DMS153 treated with DMSO at 0.1 percent for 48 hours (cell line): Measurements from ENCODE around the gene CIAPIN1.
"Not testable (repeated sequence)": the region's sequence is repeated elsewhere in the genome, so short reads cannot be mapped to it uniquely, and the experiment has no call there.

Experiments used
- DNase-seq: peaks from one replicate; lab custom pipeline; 2025; ENCODE audit not compliant: unreplicated experiment; lab: John Stamatoyannopoulos, UW

CIAPIN1 gene

DNA sequence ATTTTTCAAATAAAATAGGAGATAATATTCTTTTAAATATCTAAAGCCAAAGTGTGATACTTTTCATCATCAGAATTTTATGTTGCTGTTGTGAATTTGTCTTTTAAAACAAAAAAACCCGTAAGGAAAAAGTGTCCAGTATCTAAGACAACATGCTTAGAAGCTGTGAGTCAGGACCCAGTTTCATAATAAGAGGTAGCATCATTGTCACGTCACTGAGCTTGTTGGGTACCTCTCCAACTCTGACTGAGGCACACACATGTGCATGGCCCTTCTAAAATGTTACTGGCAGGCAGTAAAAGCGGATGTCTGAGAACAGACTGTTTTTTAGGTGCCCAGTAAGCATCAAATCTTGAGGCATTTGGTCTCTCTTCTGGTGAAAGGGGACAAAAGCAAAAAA is 2.5 kb downstream of the CIAPIN1 start:
- DNase-seq = no peak

DNA sequence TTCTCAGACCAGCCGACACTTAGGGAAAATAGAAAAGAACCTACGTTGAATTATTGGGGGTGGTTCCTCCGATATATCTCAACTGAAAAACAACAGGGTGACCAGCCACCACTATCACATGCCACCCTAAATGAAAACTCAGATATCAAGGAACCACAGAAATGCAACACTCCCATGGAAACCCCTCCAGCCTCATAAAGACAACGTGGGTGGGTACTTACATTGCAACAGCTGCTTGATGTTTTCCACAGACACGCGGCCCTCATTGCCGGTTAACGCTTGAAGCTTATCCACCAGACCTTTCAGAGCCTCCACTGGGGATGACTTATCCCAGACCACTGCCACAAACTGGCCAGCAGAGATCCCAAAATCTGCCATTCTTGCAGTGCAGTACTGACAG is 6.6 kb downstream of the CIAPIN1 start:
- not testable (repeated sequence) for DNase-seq

DNA sequence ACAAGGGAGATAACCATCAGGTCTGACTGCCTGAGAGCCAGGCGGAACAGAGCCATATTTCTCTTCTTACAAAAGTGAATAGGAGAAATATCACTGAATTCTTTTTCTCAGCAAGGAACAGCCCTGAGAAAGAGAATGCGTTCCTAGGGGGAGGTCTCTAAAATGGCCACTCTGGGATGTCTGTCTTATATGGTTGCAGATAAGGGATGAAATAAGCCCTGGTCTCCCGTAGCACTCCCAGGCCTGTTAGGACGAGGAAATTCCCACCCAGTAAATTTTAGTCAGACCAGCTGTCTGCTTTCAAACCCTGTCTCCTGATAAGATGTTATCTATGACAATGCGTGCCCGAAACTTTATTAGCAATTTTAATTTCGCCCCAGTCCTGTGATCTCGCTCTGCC is 7.2 kb downstream of the CIAPIN1 start:
- not testable (repeated sequence) for DNase-seq

DNA sequence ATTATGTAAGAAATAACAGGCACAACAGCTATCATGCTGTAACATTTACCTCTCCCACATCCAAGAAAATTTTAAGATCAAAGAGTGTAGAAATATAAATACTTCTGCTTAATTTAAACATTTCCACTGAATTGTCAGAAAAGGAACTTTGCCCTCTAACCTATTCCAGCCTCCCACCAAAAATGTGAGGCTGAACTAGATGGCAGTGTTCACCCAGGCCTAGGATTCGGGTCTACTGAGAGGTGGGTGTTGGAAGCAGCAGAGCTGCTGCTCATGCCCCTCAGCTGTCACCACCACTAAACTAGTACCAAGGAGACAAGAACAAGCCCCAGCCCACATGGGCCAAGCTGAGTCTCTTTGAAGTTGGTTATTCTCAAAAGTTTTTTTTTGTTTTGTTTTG is 11.3 kb downstream of the CIAPIN1 start:
- DNase-seq = no peak

DNA sequence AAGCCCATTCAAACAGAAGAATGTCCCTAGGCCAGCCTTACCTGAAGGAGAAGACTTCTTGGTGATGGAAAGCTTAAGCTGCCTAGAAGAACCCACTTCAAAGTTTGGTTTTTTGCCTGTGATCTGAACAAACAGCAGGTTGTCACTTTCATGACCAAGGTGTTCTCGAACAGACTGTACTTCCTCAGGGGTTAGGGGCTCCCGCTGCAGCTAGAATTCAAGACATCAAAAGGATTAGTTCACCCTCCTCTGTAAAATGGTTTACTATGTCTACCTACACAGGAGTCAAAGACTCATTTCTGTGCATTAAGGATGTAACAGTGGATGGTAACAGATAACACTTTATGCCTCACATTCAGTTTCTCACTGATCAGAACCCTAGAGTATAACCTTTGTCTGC is 13.2 kb downstream of the CIAPIN1 start:
- DNase-seq = no peak

DNA sequence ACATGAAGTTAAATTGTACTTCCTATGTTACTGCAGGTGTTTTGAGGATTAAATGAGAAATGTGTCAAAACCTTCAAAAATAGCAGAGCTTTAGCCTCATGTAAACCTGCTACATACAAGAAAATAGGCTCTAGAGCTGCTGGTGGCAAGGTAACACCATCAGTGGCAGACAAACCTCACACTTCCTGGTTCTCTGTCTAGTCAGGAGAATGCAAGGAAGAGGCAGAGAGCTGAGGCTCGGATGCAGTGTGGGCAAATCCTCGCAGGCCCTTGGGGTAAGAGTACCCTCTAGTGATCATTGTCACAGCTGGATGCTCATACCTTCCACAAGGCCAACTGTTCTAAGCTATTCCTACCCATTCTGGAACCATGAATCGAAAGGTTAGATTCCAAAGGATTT is 14.2 kb downstream of the CIAPIN1 start:
- no peak for DNase-seq

DNA sequence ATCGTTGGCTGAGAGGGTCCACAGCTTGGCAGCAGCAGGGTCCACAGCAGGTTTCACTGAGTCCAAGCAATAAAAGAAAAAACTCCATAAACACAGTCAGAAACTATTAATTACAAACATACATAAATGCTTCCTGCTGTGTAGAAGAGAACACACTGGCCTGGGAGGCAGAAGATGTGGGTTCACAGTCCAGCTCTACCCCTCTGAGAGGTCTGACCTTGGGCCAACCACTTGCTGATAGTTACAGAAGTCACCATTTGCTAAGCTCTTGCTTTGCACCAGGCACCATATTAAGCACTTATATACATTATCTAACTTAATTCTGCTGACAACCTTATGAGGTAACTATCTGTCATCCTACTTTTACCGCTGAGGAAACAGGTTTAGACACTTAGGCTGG is 14.7 kb downstream of the CIAPIN1 start:
- no peak for DNase-seq

DNA sequence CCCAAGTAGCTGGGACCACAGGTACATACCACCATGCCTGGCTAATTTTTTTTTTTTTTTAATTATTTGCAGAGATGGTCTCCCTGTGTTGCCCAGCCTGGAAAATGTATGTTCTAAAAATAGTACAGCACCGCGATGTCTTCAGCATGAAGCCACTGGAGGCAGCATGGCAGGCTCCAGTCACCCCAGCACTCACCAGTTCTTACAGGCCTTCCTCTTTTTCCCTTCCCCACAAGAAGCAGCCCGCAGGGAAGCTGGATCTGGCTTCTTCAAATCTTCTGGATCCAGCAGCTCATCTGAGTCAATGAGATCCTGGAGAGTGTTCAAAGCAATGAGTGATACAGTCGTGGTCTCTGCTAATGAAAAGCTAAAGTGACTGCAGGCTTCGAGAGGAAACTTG is 16.2 kb downstream of the CIAPIN1 start:
- DNase-seq = no peak

DNA sequence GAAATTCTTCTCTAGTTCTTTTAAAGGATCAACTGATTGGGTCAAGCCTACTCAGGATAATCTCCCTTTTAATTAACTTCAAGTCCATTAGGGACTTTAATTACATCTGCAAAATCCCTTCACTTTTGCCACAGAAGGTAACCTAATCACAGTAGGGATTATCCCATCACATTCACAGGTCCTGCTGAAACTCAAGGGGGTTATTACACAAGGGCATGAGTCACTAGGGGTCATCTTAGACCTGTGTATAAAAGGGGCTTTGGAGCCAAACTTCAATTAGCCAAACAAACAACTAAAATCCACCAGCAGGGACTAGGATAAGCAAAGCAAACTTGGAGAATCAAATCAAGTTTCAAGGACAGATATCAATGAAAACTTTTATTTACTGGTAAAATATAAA is 19.4 kb downstream of the CIAPIN1 start:
- no peak for DNase-seq

DNA sequence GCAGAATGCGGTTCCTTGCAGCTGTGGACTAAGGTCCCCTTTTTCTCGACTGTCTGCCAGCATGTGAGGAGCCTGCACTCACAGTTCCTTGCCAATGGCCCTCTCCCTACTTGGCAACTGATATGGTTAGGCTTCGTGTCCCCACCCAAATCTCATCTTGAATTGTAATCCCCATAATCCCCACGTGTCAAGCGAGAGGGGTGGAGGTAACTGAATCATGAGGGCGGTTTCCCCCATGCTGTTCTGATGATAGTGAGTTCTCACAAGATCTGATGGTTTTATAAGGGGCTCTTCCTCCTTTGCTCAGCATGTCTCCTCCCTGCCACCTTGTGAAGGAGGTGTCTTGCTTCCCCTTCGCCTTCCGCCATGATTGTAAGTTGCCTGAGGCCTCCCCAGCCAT is 19.9 kb downstream of the CIAPIN1 start:
- no peak for DNase-seq

DNA sequence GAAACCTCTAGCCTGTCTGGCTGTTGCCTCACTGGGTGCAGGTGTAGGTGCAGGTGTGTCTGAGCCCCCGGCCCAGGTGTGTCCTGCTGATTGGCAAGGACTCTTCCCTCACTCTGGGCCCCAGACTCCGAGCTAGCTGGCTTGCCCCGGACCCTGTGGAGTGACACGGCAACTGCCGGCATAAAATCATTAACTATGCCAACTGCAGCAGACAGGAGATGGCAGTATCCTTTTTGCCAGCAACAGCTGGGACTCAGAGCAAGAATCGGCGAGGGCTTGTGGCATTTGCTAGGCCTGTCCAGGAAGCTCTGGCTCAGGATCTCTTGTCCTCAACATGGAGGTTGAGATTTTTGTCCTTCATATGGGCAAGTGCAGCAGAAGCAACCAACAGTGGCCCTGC is 20.8 kb downstream of the CIAPIN1 start:
- DNase-seq = no peak

DNA sequence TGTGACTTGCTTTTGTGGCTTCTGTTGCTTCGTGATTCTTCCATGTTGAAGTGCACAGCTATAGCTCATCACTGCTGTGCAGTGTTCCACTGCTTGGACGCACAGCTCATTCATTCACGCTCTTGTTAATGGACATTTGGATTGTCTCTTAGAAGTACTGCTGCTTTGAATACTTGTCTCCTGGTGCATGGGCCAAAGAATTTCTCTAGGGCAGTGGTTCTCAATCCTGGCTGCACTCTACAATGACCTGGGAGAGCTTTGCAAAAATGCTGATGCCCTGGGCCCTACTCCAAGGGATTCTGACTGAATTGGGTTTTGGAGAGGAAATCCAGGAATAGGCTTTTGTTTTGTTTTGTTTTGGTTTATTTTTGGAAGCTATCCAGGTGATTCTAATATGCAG is 22.6 kb downstream of the CIAPIN1 start:
- DNase-seq = no peak

DNA sequence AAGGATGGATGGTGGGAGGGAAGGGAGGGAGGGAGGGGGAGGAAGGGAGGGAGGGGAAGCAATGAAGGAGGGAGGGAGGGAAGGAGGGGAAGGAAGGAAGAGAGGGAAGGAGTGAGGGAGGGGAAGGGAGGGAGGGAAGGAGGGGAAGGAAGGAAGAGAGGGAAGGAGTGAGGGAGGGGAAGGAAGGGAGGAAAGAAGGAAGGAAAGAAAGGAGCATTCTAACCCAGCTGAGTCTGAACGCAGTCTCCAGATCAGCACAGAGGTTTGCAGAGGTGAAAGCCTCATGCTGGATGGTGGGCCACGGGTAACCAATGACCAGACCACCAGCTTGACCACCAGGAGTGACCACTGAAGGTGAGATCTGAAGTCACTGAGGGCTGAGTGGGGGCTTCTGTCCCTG is 24.0 kb downstream of the CIAPIN1 start:
- DNase-seq = no peak

DNA sequence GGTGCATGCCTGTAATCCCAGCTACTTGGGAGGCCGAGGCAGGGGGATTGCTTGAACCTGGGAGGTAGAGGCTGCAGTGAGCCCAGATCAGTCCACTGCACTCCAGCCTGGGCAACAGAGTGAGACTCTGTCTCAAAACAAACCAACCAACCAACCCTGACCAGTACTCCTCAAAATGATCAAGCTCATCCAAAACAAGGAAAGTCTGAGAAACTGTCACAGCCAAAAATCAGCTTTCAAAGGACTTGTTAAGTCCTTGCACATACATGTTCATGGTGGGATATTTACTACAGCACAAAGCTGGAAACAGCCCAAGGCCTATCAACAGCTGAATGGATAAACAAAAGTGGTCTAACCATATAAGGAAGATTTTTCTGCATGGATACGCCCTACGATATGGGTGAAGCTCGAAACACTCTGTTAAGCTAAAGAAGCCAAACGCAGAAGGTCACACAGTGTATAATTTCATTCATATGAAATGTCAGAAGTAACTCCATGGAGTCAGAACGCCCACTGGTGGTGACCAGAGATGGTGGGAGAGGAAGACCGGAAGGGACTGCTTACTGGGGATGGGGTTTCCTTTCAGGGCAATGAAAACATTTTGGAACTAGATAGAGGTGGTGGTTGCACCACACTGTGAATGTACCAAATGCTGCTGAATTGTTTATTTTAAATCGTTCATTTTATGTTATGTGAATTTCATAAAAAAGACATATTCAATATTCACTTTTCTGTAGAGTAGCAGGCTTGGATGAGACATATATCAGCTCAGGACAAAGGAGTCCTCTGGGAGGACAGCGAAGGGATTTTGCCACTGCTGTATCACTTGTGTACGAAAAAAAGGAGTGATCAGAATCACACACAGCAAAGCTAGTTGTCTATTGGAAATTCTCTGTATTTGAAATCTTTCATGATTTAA is 24.9 kb downstream of the CIAPIN1 start:
- DNase-seq = no peak

DNA sequence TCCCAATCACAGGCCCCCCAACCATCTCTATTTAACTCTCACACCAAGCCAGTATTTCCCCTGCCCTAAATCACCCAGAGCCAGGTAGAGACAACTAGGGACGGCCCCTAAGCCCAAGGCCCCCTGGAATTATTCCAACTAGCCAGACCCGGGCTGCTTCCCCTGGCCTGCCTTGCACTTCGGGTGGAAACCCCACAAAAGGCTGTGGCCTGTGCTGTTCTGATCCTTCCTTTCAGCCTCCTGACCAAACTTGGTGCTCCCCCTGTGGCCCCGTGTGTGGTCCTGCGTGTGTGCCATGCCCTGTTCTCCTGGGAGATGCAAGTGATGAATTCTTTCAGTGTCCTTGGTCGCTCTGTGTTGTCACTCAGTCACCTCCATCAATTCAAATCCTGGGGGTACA is 27.7 kb downstream of the CIAPIN1 start:
- DNase-seq = no peak

DNA sequence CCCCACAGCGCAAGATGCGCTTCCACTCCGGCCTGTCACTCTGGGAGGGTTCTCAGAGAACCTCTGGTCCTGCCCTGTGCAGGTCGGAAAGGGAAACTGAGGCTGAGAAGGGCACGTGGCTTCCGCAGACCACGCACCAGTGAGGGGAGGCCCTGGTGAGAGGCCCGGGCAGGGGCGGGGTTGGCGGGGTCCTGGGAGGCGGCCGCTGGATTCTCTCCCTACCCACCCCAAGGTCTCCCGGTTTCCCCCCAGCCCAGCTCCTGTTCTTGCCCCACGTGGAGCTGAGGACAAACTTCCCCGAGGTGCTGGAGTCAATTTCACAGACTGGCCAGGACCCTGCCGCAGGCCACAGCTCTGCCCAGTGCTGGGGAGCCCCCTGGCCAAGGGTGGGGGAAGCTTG is 31.1 kb downstream of the CIAPIN1 start:
- DNase-seq = no peak

DNA sequence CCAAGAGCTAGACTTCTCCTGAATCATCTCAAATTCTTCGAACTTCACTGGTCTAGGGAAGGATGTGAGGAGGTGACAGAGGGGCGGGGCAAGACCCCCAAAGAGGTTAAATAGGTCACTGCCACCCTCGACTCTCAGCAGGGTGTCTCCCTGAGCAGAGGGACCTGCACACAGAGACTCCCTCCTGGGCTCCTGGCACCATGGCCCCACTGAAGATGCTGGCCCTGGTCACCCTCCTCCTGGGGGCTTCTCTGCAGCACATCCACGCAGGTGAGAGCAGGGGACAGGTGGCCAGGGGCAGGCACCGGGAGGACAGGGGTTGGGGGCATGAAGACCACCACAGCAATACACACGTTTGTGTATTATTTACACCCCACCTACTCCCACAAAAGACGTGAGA is 33.5 kb downstream of the CIAPIN1 start:
- no peak for DNase-seq

DNA sequence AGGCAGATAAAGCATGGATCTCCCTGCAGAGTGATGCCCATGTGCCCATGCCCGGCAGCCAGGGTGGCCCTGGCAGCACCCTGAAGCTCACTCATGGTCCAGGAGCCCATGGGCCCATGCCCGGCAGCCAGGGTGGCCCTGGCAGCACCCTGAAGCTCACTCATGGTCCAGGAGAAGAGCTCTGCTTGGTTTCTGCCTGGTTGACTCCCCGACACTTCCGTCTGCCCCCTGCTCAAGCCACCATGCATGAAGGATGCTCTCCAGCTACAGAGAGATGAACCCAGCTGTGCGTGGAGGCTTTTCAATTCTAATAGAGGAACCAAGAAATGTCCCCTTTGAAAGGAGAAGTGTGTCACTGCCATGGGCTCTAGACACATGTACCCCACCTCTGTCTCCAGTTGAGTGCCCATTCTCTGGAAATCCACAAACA is 33.9 kb downstream of the CIAPIN1 start:
- DNase-seq = no peak

DNA sequence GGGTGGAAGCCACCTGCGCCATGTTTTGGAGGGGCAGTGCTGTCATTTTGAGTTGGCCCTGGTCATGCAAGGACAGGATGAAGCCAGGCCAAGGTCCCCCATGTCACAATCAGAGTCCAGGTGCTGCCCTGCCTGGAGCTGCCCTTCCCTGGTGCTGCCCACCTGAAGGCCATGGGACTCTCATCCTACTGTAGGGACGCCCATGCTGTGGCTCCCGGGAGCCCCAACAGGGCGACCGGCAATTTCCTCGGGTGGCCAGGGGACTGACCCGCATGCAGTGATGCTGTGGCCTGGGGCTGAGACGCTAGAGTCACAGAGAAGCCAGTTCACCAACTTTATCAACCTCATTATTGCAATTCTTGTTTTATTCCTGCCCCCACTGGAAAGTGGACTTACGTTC is 34.6 kb downstream of the CIAPIN1 start:
- DNase-seq = no peak

DNA sequence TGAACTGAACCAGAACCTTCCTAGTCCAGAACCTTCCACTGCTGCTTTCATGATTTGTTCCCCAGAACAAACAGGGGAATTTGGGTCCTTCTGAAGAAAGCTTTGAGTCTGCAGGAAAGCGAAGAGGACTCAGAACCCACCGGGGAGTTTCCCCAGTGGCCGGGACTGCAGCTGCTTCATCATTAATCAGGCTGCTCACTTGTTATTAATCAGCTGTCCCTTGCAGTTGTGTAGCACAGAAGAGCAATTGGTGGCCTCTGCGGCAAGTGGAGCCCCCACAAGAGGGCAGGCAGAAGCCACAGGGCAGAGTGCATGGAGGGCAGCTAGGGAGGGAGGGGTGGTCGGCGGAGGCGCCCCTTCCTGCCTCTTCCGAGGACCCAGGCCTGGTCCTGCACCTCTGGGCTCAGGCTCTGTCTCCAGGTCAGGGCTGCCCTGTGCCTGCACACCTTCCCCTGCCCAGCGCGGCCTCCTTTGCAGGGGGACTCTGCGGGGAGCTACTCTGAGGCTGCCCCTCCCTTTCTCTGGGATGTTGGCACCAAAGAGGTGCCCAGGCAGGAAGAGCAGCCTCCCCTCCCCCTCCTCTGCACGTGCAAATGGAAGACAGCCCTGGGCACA is 35.7 kb downstream of the CIAPIN1 start:
- DNase-seq = no peak

DNA sequence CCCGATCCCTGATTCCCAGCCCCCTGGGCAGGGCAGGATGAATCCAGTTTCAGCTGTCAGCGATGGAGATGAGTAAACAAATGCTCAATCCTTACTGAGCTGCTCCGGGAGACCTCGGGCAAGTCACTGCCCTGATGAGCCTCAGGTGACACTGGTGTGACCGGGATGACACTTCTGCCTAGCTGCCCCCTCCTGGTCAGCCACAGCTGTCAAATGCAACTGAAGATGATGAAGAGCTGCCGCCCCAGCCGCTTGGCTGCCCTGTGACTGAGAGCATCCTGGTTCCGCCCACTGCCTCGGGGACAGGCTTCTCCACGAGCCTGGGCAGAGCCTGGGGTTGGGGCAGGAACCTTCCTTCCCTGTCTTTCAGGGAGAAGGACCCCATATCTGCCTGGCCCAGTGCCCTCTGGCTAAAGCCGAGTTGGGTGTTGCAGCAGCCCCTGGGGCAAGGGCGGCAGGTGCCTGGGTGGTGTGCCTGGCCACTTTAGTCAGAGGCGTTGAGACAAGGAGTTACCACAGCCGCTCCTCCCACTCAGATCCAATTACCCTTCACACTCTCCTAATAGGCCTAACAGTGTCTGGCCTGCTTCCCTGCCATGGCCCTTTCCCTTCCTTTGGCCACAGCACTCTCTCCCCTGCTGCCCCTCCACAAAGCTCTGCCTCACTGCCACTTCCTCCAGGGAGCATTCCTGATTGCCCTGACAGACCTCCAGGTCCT is 37.2 kb downstream of the CIAPIN1 start:
- DNase-seq = no peak

DNA sequence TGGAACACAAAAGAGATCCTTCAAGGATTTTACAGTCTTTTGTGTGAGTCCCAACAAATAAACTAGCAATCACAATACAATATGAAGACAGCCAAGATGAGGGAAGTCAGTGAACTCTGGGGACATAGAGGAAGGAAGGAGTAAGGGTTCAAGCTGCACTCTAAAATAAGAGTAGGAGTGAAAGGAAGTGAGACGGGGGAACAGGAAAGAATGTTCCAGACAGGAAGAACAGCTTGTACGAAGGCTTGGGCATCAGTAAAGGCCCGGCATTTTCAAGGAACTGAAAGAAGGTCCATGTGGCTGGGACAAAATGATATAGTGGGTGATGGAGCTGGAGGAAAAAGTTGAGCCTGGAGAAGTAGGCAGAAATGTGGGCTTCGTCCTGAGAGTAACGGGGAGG is 38.1 kb downstream of the CIAPIN1 start:
- DNase-seq = no peak
